GM21360 (cell line): ENCODE data around the gene GPR158.

ENCODE experiments used
- ATAC-seq: cut with Tn5 transposase; IDR thresholded peaks from one replicate; pipeline ENCODE4 v1.9.1; 2021; ENCODE audit warnings: mild to moderate bottlenecking, moderate library complexity; ENCODE audit not compliant: unreplicated experiment

GPR158 gene

DNA sequence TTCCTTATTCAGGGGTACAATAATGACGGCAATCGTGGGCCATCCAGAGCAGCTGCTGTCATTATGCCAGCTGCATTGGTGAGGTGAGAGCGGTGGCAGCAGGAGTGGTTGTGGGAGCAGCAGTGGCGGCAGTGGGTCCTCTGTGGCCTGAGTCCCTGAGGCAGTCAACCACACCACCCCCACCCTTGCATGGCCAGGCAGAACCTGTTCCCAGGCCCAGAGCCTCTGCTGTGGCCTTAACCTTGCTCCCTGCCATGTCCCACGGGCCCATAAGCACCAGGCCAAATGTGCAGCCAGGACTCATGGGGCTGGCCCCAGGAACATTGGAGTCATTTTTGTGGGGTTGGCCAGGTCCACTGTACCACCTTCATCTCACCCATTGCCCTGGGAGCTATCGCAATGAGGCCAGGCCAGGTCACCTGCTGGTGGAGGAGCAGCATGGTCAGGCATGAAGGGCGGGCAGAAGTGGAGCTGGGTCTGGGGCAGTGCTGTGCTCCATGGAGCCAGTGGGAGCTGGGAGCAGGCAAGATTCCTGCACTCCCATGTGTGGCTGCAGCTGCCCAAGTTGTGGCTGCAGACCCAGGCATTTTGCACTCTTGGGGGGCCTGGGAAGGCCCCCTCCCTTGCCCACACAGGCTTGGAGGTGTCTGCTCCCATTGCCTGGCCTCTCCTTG is 213.5 kb downstream of the GPR158 start:
- no peak for ATAC-seq

DNA sequence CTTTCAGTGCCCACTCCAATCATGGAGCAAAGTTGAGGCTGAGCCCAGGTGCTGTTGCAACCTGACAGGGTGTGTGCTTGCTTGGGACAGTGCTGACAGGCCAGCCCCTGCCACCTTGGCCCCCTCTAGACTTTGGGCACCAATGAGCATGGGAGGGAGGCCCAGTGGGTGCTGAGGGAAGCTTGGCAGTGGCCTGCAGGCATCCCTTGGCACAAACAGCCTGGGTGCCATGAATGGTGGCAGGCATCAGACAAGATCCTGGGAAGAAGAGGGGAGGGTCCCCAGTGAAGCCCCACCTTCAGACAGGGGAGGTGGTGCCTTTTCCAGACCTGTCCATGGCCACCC is 214.0 kb downstream of the GPR158 start:
- ATAC-seq, result no peak

DNA sequence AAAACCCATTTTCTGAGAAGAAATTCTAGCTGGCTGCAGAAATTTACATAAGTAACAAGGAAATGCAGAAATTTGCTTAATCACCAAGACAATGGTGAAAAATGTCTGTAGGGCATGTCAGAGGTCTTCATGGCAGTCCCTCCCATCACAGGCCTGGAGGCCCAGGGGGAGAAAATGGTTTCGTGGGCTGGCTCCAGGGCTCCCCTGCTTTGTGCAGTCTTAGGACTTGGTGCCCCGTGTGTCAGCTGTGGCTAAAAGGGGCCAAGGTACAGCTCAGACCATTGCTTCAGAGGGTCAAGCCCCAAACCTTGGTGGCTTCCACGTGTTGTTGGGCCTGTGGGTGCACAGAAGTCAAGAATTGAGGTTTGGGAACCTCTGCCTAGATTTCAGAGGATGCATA is 215.9 kb downstream of the GPR158 start:
- ATAC-seq, result no peak

DNA sequence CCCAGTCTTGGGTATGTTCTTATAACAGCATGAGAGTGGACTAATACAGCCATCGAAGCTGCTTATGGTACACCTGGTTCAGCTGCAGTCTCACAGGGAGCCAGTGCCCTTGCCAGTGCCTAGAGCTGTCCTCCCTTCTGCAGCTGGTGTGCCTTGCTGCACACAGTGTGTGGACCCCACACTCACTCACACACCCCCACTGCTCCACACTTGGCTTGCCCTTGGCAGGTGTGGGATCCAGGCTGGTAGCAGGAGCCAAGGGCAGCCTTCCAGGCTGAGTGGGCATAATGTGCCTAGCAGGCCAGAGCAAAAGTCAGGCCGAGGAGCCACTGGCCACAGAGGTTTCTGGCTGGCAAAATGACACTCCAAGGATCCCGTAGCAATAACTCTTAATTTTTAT is 217.3 kb downstream of the GPR158 start:
- no peak for ATAC-seq

DNA sequence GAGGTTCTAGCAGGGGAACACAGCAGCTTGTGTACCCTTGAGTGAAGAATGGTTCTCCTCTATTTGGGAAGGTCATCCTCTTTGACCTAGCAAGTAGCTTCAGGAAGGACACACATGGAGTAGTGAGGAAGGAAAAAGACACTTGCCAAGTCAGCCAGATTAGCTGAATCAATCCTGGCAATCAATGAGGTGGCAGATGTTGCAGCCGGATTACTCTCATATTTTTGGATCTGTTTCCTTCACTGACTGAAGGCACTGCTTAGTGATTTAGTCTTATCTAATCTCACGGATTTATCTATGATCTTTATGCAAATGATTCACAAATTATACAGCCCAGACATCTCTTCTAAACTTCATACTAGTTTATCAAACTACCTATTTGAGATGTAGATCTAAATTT is 218.8 kb downstream of the GPR158 start:
- ATAC-seq, result no peak

DNA sequence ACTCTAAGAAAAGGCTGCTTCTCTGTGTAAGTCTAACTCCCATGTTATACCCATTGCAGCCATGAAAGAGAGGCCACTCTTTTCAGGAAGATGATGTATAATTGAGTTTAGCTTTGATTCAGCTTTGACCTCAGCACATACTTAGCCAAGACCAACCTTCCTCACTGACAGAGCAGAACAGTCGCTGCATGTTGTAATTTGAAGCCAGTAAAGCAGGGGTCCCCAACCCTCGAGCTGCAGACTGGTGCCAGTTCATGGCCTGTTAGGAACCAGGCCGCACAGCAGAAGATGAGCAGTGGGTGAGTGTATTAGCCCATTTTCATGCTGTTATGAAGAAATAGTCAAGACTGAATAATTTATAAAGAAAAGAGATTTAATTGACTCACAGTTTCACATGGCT is 223.9 kb downstream of the GPR158 start:
- ATAC-seq, result no peak

DNA sequence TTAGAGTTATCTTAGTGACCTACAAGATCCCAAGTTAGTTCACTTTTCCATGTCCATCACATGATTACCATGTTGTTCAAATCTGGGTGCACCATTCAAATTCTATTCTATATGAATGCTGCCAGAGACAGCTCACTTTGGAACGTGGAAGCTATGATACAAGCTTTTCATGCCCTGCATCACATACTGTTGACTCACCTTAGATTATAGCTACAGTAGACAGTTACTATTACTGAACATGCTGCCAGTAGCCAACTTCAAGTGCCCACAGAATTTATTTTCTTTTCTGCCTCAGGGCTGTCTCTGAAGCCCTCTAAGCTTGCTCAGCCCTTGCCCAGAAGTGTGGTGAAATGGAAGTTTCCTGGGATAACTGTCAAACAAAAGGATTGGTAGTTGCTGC is 231.1 kb downstream of the GPR158 start:
- no peak for ATAC-seq

DNA sequence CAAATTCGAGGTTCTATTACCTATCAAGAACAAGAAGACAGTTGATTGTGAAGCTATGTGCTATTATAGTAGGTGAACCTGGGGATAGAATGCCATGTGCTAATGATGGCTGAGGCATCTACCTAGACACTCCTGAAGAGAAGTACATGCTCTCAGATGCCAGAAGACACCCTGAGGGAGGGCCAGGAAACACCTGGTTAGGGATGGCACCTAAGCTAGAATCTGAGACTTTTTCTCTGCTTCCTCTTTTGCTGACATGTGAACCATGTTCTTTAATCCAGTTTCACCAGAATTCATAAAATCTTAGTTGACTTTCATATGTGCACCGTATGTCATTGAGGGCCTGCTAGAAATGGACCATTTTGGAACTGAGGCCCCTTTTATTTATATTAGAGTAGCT is 242.8 kb downstream of the GPR158 start:
- no peak for ATAC-seq

DNA sequence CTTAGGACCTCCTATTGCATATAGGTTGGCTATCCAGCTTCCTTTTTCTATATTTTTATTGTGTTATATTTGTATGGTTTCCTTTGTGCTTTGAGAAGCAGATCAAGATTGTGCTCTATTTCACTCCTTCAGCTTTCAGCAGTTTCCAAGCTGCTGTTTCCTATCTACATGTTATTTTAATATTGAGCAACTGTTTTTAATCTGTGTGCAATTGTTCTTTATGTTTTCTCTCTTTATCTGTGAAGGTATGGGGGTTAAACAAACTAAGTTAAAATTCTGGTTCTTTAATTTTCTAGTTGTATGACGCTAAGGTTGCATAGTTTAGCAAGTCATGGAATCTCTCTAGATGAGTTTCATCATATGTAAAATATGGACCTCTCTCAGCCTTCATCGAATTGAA is 251.0 kb downstream of the GPR158 start:
- no peak for ATAC-seq

DNA sequence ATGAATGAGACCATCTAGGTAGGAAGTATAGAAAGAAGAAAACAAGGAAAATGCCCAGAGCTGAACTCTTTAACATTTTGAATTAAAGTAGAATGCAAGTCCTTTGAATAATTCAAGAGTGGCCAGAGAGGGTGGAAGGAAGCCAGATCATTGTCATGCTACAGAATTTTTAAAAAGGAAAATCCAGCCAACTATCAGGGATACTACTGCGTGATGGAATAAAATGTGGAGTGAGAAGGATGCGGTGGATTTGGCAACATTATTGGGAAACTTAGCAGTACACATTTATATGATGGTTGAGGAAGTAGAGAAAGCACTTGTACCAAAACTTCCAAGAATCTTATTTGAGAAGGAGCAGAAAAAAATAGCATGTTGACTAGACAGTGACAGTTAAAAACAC is 261.6 kb downstream of the GPR158 start:
- ATAC-seq, result no peak

DNA sequence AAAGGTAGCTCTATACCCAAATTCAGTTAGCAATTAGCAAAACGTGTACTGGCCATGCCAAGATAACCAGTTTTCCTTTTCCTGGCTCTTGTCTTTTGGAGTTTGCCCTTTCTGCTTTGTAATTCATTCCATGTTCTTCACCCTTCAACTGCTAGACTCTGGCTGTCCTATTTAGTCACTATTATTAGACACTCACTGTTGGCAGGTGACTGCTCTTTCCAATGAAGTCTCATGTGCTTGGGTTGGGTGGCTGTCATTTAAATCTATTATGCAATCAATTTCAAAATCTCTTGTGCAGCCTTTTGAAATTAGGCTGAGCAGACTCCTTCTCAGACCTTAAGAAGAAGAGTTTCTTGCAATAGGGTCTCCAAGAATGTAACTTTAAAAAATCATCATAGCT is 266.5 kb downstream of the GPR158 start:
- no peak for ATAC-seq

DNA sequence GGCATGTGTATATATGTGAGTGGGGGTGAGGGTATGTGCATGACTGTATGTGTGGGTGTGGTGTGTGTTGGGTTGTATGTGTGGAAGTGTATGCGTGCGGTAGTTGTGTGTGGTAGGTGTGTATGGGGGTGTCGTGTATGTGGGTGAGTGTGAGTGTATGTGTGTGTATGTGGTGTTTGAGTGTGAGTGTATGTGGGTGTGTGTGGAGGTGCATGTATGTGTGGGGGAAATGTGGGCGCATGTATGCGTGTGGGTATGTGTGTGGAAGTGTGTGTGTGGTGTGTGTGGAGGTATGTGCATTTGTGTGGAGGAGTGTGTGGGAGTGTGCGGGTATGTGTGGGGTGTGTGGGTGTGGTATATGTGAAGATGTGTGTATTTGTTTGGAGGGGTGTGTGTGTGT is 269.5 kb downstream of the GPR158 start:
- ATAC-seq, result no peak

DNA sequence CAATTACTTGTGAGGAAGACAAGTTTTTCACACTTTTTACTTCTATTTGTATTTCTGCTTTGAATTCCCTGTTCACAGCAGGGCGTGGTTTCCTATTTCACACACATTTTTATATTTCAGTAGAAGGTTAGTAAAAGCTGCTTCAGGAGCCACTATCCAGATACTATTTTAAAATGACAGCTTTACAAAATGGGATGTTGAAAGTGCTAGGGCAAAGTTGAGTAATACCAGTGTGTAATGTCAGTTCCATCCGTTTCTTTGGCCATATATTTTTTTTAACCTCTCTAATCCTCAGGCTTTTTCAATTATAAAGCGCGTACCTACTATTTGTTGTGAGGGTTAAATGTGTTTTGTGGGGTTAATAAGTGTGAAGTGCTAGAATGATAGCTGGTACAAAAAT is 276.6 kb downstream of the GPR158 start:
- ATAC-seq, result no peak

DNA sequence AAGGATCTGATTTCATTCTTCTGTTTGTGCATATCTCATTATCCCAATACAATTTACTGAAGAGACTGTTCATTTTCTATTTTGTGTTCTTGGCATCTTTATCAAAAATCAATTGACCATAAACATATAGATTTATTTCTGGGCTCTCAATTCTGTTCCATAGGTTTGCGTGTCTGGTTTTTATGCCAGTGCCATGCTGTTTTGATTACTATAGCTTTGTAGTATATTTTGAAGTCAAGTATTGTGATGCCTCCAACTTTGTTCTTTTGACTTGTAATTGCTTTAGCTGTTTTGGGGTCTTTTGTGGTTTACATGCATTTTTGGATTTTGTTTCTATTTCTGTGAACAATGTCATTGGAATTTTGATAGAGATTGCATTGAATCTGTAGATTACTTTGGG is 278.8 kb downstream of the GPR158 start:
- no peak for ATAC-seq

DNA sequence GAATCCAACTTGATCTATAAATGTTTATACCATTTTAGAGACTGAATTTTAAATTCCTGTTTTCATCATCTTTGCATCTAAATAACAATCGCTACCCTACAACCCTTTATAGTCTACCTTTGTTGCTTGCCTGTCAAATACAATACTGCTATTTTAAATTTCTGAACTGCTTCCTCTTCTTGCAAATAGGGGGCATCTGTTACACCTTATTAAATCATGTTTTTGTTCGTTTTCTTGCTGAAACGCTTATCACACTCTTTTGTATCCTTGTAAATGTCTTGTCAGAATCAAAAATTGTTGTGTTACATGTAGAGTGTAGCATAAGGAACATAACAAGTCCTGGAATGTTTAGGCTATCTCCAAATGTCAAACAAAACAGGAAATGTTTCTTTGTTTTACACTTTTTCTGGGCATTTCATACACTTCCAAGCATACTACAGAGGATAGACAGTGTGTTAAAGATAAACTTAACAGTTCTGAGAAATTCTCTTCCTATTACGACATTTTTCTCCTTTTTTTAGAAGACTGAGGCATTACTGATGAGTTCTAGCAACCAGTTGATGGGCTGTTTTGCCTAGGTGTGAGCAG is 281.3 kb downstream of the GPR158 start:
- ATAC-seq, result no peak

DNA sequence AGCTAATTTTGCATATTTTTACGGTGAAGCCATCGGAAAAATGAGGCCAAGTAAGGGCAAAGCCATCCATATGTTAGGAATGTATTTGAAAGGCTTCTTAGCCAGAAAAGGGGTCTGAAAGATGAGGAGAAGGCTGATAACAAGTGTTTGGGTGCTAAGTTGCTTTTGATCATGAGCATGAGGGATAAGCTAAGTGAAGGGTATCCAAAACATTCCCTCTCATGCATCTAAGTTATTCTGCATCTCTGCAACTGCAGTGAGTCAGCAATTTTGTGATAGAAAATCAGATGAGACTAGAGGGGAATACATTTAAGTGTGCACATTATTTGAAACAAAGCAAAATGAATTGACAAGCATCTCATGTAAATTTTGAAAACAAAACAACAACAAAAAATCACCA is 282.8 kb downstream of the GPR158 start:
- no peak for ATAC-seq

DNA sequence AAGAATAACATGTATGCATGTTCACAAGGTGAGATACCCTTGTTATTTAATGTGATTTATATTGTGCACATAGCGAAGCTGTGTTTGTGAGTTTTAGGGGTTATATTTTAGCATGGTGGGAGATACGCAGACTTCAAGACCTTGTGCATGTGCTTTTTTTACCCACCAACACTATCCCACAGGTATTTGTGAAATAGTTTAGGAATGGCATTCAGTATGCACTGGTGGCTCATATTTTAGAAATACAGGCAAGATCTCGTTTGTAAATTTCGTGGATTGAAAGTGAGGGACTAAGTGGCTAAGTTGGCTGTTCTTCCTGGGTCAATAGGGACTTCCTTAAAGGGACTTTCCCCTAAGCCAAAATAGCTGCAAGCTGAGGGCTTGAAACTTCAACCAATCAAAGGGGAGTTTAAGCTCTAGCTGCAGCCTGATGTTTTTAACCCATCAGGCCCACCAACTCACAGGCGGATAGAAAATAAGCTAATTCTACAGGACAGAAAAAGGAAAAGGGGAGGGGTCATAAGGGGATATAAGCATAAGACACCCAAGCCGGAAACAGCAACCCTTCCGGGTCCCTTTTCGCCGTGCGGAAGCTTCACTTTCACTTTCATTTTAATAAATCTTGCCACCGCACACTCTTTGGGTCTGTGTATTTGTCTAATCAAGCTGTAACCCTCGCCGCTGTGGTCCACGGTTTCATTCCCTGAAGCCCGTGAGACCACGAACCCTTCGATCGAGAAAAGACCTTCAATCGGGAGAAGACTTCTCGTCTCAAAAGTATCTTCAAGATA is 291.0 kb downstream of the GPR158 start:
- no peak for ATAC-seq

DNA sequence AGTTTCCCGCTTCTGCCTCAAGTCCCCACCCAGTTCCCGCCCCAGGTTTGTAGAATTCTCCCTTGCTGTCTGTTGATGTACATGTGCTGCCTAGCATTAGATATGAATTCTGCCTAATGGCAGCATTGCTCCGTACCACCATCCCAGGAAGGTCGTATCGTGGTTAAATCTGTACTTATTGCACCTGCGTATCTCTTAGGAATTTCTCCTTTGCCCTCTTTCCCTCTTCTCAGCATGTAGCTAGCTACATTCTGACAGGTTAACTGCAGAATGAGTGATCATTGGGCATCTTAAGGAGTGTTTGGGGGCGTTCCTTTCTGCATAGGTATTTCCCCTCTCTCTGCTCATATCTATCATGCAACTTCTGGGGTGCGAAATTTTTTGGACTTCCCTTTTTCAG is 293.1 kb downstream of the GPR158 start:
- ATAC-seq, result no peak

DNA sequence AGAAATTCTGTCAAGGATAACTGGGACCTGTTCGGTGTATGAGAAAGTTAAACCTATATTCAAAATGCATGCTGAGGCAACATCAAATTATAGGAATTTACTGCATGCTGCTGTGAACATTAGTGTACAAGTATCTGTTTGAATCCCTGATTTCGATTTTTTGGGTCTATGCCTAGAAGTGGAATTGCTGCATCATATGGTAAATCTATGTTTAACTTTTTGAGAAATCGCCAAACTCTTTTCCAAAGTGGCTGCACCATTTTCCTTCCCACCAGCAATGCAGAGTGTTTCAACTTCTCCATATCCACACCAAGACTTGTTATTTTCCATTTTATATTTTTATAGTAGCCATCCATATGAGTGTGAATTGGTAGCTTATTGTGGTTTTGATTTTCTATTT is 306.7 kb downstream of the GPR158 start:
- no peak for ATAC-seq

DNA sequence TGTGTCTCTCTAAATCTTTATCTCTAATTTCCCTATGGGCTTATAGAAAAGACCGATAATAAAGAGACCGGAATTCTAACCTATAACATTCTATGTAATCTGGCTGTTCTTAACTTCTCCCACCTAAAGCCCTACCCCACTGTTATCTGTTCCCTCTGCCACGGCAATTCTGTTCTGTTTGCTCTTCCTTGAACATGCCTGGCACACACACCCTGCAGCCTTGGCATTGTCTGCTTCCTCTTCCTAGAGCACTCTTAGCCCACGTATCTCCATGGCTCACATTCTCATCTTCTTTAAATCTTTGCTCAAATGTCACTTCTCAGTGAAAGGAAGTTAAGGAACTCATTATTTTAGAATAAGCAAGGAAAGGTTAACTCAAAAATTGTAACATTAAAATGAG is 309.2 kb downstream of the GPR158 start:
- no peak for ATAC-seq

DNA sequence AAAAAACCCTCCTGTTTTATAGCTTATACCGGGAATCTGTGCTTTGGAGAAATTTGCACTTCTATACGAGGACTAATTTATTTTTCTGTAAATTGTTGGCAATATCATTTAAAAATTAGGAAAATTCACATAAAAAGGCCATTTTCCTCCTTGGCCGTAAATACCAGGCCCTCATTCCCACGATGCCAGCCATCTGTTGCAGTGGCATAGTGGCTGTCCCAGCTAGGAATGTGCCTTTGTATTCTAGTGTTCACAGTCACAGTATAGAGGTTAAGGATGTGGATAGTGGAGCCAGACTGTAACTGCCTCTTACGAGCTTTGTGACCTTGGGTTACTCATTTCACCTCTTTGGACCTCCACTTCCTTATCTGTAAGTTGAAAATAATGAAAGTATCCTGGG is 312.5 kb downstream of the GPR158 start:
- ATAC-seq, result no peak

DNA sequence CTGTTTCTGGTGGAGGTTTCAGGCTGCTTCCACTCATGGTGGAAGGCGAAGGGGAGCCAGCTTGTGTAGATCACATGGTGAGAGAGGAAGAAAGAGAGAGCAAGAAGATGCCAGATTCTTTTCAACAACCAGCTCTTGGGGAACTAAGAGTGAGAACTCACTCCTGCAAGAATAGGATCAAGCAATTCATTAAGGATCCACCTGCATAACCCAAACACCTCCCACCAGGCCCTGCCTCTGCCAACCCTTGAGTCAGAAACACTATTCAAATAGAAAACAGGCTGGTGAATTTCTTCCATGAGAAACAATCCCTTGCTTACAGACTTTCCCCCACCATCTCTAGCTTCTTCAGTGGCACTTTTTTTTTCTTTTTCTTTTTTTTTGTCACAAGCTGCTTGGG is 317.2 kb downstream of the GPR158 start:
- ATAC-seq, result no peak

DNA sequence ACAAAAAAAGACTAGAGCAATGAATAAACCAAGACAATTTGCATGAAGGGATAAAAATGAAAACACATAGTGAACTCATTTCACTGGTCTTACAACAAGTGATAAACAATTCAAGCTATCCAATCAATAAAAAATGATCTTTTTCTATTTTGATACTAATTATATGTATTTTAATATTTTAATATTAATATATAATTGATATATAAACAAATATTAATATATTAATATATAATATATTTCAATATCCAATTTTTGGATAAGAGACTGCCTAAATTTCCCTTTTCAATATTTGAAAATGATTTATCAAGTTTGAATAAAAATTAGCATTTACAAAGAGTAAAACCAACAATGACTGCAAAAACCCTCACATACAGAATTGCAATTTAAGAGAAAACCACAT is 317.9 kb downstream of the GPR158 start:
- no peak for ATAC-seq
